RCC 7860 (cell line): Measurements from ENCODE around the gene NETO1.

ENCODE experiments used
- DNase-seq: peaks from one replicate; pipeline ENCODE4 v3.0.0-alpha.2; 2015; ENCODE audit warnings: low spot score
- FAIRE-seq: peaks from 2 replicates; lab custom pipeline; 2012; peaks lifted over from hg19 to GRCh38; lab: Jason Lieb, UNC

Gene NETO1, protein sequence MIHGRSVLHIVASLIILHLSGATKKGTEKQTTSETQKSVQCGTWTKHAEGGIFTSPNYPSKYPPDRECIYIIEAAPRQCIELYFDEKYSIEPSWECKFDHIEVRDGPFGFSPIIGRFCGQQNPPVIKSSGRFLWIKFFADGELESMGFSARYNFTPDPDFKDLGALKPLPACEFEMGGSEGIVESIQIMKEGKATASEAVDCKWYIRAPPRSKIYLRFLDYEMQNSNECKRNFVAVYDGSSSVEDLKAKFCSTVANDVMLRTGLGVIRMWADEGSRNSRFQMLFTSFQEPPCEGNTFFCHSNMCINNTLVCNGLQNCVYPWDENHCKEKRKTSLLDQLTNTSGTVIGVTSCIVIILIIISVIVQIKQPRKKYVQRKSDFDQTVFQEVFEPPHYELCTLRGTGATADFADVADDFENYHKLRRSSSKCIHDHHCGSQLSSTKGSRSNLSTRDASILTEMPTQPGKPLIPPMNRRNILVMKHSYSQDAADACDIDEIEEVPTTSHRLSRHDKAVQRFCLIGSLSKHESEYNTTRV

DNA sequence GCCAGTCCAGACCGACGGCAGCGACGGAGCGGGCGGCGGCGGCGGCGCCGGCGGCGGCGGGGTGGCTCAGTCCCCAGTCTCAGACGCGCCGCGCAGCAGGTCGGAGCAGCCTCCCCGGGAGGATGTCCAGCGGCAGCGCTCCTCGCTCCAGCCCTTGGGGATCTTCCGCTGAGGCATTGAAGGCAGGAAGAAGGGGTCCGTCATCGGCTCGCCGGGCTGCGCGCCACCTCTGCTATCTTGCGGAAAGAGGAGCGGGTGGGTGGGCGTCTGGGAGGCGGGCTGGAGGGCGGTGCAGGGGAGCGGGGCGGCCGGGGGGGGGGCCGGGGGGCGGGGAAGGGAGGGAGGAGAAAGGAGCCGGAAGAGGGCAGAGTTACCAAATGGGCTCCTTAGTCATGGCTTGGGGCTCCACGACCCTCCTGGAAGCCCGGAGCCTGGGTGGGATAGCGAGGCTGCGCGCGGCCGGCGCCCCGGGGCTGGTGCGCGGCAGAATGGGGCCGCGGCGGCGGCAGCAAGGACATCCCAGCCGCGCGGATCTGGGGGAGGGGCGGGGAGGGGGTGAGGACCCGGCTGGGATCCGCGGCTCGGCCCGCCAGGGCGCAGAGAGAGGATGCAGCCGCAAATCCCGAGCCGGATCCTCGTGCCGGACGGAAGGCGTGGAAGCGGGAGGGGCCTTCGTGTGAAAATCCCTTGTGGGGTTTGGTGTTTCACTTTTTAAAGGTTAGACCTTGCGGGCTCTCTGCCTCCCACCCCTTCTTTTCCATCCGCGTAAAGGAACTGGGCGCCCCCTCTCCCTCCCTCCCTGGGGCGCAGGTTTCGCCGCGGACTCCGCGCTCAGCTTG, at the start of gene NETO1:
Gene NETO1, minus strand, starts transcription at position 242 of the 839 bp plus-strand sequence. CDS start 696 bp downstream, outside the sequence.
- no peak for FAIRE-seq
- DNase-seq: no peak

DNA sequence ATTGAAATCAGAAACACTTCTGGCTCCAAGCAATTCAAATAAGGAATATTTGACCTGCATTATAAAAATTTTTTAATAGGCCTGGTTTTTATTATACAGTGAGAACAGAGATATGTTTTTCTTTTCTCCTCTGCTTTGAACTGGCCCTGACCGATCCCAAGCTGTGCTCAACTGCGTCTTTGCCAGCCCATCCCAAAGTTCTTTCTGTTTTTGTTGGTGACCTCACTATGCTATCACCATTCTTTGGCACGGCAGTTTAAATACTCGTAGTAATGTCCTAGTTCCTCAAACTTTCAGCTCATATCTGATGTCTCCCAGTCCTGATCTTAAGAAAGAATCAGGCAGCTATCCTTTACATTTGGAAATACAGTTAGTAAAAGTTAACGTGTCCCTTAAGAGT, 42.3 kb upstream of the NETO1 start:
- DNase-seq (no peak), FAIRE-seq (no peak)

DNA sequence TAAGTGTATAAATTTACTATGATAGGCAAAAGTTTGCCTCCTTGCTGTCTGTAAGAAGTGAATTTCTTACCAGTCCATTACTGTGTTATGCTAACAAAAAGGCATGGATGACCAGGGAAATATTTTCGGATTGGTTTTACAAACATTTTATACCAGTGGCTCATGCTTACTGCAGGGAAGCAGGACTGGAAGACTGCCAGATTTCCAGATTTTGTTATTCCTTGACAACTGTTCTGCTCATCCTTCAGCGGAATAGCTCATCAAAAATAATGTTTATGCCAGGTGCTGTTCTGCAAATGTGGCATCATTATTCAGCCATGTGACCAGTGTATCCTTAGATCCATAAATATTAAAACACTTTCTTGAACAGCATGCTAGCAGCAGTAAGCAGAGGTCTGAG, 40.4 kb upstream of the NETO1 start:
- DNase-seq (no peak), FAIRE-seq (no peak)

DNA sequence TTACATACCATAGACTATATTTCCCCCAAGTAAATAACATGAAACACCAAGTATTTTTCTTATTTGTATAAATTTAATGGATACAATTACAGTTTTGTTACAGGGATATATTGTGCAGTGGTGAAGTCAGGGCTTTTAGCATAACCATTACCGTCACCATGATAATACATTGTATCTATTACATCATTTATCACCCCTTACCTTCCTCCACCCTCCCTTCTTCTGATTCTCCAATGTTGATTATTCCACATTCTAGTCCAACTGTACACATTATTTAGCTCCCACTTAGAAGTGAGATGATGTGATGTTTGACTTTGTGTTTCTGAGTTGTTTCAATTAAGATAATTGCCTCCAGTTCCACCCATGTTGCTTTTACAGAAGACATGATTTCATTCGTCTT, 35.2 kb upstream of the NETO1 start:
- FAIRE-seq: no peak
- DNase-seq: no peak

DNA sequence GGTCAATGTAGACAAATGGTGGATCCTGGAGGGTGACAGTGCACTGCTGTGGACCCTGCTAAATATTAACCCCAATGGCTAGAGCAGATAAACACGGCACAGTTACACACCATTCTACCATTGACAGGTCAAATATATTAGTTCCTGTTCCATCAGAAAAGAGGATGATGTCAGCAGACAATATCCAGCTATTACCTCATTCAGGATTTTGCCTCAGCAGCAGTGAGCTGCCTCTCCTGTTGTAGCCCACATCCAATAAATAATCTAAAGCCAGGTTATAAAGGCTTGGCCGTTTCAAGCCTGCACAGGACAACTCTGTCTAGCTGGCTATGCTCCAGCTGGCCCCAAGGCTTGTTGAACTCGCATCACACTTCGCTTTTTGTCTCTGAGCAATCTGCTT, 31.6 kb upstream of the NETO1 start:
- FAIRE-seq (no peak), DNase-seq (peak; percentile 14)

DNA sequence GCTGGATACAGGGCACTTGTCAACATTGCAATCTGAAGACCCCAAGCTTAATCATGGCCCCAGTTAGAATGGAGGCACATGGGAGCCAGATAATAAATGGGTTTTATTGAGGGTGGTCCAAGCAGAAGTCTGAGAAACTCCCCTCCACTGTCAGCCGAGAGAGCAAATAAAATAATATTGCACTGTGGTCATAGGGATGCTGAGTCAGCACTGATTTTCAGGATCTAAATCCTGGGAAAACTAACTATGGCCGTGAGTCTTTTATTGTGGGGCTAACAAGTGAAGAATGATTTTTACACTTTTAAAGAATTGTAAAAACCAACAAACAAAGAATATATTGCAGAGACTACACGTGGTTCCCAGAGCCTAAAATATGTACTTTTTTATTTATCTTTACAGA, 31.1 kb upstream of the NETO1 start:
- FAIRE-seq: no peak
- no peak for DNase-seq

DNA sequence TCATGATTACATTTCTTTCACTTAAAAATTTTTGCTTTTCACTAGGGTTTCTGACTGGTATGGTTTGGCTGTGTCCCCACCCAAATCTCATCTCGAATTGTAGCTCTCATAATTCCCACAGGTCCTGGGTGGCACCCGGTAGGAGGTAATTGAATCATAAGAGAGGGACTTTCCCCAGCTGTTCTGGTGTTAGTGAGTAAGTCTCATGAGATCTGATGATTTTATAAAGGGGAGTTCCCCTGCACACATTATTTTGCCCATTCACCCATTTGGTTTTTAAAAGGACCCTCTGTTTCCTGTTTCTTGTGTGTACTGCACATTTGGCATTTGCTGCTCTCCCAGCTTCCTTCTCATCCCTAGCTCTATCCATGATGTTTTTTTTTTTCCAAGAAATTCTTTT, 27.8 kb upstream of the NETO1 start:
- FAIRE-seq: peak; percentile 12
- peak; percentile 54 for DNase-seq

DNA sequence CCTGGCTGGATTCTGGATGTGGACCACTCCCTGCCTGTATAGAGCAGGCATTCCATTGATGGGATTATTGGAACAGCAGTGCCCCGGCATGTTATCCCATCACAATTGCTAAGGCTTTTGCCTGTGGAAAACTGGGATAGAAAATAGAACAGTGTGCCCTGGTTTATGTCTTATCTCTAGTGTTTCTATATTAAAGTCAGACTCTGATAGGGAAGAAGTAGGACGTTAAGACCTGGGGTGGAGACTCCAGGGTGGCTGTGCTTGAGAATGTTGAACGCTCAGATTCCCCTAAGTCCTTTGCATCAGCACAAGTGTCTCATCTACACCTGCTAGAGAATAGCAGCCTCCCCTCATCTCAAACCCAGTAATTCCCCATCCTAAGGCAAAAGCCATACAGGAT, 10.8 kb upstream of the NETO1 start:
- FAIRE-seq: no peak

DNA sequence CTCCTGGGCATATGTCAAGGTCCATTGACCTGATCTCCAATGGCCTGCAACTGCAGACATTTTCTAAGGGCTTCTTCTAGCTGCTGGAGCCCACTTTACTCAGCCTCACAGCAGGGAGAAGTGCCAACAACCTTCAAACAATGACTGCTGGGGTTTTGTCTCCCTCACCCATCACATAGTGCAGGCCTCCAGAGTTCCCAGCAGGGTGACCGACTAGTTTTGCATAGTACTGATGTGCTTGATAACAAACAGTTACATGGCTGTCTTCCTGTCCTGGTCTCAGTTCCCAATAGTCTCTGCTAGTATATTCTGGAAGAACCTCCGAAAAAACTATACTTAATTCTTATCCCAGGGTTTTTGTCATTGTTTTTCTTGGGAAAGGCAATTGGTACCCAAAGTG, 10.4 kb upstream of the NETO1 start:
- no peak for DNase-seq
- no peak for FAIRE-seq

More for the DNA sequence above, 10.8 kb upstream of the NETO1 start:
- no peak for DNase-seq

DNA sequence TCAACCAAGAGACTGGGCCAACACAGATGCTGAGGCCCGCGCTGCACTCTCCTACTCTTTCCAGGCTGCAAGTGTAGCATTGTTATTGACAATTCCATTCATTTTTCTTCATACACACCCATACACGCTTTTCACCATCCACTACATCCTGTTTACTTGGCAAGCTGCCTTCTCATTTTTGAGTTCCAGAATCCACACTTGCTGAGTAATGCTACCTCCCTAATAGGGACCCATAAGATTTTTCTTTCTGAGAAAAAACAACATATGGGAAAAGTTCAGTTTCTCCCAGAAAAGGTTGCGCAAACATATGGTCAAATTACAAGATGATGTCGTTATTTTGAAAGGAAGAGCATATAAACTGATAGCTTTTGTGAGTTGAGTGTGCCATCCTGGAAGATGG, 3.3 kb upstream of the NETO1 start:
- FAIRE-seq (no peak), DNase-seq (no peak)

DNA sequence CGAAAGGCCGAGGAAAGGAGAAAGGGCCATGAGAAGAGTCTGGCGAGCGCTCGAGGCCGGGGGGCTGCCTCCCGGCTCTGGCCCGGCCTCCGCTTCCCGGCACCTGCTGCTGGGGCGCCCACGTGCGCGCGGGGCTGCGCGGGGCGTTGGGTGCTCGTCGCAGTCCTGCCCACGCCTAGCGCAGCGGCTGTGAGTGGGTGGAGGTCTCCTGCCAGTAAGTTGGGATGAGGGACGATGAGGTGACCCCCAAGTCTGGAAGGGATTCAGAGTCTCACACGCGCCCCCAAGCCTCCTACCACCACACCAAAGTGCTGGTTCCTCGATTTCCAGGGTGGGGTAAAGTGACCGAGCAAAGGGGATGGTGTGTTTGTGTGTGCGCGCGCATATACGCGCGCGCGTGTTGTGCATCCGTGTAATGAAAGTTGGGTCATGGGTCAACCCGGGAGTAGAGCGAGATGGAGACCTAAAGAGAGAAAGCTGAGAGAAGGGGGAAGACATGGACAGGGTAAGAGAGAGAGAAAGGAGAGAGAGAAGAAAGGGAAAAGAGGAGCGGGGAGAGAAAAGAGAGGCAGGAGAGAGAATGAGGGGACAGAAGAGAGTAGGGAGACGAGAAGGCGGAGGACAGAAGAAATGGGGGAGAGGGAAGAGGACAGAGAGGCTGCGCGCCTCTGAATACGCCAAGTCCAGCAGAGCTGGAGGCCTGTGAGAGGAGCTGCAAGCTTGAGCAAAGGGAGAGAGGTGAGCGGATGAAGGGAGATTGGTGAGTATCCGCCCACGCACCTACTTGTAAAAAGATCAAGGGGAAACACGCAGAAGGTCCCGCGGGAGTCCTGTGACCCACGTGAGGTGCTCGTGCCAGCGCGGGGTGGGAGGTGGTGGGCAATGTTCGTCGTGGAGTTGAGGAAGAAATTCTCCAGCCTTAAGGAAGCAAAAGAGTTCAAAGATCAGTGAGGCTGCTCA, 1.7 kb upstream of the NETO1 start:
- DNase-seq (no peak), FAIRE-seq (no peak)

DNA sequence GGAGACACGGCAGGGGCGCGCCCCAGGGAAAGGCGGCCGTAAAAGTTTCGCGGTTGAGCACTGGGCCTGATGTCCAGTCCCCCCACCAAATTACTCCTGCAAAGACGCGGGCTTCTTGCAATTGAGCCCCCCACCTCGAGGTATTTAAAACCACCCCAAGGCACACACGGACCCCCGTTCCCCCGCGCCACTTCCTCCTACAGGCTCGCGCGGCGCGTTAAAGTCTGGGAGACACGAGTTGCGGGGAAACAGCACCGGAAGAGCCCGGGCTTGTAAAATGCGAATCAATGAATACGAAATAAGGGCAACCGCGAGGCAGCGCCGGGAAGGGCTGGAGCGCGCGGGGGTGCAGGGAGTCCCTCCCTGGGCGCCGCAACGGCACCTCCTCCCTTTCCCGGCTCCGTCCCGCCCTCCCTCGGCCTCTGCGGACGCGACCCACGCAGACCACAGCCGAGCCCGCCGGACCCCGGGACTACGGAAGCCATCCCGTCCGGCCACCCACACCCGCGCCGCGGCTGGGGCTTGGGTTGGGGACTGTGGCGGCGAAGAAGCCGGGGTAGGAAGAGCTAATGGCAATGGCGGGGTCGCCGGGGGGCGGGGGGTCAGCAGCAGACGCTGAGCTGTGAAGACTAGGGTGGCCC, 918 bp upstream of the NETO1 start:
- no peak for DNase-seq
- no peak for FAIRE-seq

DNA sequence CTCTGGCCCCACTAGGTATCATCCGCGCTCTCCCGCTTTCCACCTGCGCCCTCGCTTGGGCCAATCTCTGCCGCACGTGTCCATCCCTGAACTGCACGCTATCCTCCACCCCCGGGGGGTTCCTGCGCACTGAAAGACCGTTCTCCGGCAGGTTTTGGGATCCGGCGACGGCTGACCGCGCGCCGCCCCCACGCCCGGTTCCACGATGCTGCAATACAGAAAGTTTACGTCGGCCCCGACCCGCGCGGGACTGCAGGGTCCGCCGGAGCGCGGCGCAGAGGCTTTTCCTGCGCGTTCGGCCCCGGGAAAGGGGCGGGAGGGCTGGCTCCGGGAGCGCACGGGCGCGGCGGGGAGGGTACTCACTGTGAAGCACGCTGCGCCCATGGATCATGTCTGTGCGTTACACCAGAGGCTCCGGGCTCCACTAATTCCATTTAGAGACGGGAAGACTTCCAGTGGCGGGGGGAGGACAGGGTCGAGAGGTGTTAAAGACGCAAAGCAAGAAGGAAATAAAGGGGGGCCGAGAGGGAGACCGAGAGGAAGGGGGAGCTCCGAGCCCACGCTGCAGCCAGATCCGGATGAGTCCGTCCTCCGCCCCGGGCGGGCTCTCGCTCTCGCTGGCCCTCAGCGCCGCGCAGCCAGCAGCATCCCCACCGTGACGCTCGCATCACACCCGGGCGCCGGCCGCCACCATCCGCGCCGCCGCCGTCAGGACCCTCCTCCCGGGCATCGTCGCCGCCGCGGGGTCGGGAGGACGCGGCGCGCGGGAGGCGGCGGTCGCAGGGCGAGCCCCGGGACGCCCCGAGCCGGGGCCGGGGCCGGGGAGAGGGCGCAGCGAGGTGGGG, 664 bp downstream of the NETO1 start:
- DNase-seq (no peak), FAIRE-seq (no peak)

DNA sequence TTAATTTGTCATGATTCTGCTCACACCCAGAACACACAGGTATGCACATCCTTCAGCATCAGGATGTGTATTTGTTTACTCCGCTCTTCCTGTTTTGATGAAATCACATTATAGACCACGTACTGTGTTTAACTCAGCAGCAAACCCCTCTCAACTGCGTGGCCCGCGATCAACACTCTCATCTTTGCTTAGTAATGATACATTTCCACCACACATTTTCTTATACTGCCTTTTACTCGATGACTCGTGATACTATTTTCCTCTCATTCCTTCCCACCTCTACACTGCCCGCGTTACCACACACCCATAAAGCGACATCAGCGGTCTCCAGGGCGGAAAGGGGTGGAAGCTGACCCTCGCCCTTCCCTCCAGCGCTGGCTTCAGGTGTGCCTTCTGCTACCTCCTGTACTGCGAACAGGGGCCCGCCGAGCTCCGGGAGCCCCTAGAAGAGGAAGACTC, 1.3 kb downstream of the NETO1 start:
- no peak for FAIRE-seq
- DNase-seq: no peak

DNA sequence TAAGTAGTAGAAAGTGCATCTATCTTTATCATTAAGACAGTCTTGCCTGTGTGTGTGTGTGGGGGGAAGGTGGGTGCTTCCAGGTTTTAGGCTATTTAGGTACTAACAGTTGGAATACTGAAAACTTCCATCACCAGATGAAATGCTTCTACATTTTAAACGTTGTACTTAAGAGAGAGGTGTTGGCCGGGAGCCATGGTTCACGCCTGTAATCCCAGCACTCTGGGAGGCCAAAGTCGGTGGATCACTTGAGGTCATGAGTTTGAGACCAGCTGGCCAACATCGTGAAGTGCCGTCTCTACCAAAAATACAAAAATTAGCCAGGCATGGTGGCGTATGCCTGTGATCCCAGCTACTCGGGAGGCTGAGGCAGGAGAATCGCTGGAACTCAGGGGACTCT, 4.0 kb downstream of the NETO1 start:
- FAIRE-seq: no peak
- no peak for DNase-seq

DNA sequence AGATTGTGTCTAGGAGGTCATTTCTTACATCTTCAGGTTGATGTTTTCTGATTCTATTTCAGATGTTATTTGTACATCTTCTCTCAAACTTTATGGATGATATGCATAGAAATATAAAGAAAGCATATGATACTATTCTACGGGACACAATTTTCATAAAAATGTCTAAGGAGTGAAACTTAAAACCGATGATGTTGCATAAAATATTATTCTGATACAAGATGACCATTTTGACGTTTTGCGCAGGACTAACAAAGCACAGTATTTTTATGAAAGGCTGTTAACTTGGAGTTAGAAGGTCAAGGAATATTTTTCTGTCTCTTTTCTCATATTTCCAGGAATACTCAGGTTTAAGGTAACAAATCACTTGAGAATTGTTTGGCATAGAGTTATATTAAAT, 8.7 kb downstream of the NETO1 start:
- DNase-seq: no peak
- FAIRE-seq: no peak

DNA sequence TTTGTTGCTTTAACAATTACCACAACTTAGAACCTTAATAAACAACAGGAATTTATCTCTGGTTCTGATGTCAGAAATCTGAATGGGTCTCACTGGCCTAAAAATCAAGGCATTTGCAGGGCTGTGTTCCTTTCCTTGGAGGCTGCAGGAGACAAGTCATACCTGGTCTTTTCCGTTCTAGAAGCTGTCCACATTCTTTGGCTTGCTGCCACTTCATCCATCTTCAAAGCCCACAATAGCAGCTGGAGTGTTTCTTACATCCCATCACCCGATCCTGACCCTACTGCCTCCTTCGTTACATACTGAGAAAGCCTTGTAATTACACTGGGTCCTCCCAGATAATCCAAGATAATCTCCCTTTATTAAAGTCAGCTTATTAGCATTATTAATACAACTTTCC, 18.1 kb downstream of the NETO1 start:
- no peak for FAIRE-seq

DNA sequence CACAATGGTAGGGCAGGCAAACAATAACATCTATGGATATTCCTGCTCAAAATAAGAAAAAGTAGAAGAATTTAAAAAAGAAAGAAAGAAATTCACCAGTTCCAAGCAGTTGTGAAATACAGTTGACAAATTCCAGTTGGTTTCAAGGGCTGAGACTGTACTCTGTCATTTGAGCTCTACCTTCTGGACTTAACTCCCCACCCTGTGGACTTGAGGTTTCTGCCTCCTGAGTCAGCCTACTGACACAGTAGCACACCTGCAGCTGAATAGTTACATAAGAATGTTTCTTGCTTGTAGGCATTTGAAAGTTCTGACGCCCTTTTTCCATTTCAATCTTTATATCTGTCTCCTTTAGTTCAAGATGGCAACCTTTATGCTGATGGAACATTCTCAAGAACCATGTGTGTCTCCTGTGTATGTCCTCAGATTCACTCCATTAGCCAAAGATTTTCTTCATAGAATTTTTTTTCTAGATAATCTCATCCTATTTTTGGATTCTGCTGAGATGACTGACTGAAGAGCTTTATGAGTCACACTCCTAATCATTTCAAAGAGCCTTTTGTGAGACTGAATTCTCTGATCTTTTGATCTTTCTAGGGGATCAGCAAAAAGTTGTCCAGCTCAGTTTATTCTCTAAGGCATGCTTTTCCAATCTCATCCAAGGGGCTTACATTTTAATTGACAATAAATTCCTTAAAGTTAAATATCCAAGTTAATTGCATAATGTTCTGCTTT, 19.1 kb downstream of the NETO1 start:
- FAIRE-seq: no peak
- DNase-seq: peak; percentile 17

More for the DNA sequence above, 18.1 kb downstream of the NETO1 start:
- no peak for DNase-seq
